ENCODE results near the gene TOR1AIP2. TPM values are rescaled to one million over a fixed set of nuclear protein-coding genes. Genes with fewer than 3 reads are reported as not detected.

Gene TOR1AIP2
- total RNA-seq, 1 experiment from 2014 or later = 142 TPM

DNA sequence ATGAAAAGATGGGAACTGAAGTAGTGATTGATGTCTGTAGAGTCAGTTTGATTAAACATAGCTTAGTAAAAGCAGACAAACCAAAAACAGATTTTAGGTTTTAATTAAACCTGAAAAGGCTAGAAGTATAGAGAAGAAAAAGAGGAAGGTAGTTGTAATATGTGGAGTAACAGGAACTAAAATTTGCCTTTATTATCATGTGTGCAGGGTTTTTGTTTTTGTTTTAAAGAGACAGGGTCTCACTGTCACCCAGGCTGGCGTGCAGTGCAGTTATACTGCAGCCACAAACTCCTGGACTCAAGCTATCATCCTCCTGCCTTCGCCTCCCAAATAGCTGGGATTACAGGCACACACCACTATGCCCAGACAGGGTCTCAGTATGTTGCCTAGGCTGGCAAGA, 10.5 kb upstream of the TOR1AIP2 start:
- no peaks in the 10 kb centered on the region for H3F3A ChIP-seq (ENCODE audit: insufficient read depth, low read depth)
- no peak overlapping the region for H3K27ac ChIP-seq
- CTCF ChIA-PET = no interaction called here
- no peaks in the 10 kb centered on the region; the same call in 1 of the 2 replicates for H3K36me3 ChIP-seq (ENCODE audit: low read depth)
- no peak for DNase-seq
- no peak overlapping the region for H3K4me2 ChIP-seq
- peaks cover 23% of the 10 kb centered on the region for H3K79me2 ChIP-seq (ENCODE audit: low read depth)
- intact Hi-C loops (cut with micrococcal nuclease; ENCODE audit: unreplicated experiment) = no loop called here
- H2AFZ ChIP-seq = no peak overlapping the region
- BruUV-seq (replicated peaks) = no TSS peak
- peaks cover 10% of the 10 kb centered on the region for H3K4me1 ChIP-seq (replicated peaks; ENCODE audit: insufficient read depth)
- POLR2A ChIA-PET (ENCODE audit: unreplicated experiment) = no interaction called here
- no peaks in the 10 kb centered on the region for H3K27me3 ChIP-seq (ENCODE audit: insufficient read depth, low read depth)
- H3K9me3 ChIP-seq (ENCODE audit: insufficient read depth, low read depth) = no peaks in the 10 kb centered on the region
- H3K4me3 ChIP-seq = no peak overlapping the region
- H3K9me2 ChIP-seq (ENCODE audit: insufficient read depth) = no peaks in the 10 kb centered on the region
- TF ChIP-seq EZH2 (IDR thresholded peaks at IDR 0.05; ENCODE audit: low read depth) (no peak), CTCF (conservative IDR thresholded peaks at IDR 0.05) (no peak)
- H4K20me1 ChIP-seq (ENCODE audit: insufficient read depth) = no peaks in the 10 kb centered on the region

DNA sequence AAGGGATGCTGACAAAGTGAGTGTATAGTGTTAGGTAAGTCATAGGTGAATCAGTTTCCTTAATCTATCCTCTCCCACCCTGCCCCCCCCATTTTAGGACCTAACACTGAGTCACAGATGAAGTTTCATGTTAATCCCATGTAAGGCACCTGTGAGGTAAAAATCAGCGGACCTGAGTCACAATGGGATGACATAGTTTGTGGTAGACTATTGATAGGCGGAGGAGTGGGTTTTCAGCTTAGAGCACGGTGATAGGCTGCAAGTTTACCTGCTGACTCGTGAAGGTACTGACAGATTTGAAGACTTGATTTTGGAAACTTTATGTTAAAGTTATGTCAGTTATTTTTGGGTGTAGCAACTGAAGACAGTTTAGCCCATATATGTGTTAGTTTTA, 6.1 kb upstream of the TOR1AIP2 start:
- ChIA-PET CTCF (interaction anchor here (0.7 kb wide), 1 partner anchor 277 kb away, joined by 3 read pairs; no protein-coding TSS in a partner anchor), POLR2A (ENCODE audit: unreplicated experiment) (interaction anchor here (0.5 to 0.6 kb wide), 2 partner anchors 250 to 1004 kb away, joined by 3 to 6 read pairs; no protein-coding TSS in a partner anchor)
- Histone ChIP-seq H3K4me1 (replicated peaks; ENCODE audit: insufficient read depth) (peaks cover 21% of the 10 kb centered on the region), H3K36me3 (ENCODE audit: low read depth) (no peaks in the 10 kb centered on the region; the same call in 1 of the 2 replicates), H3K27me3 (ENCODE audit: insufficient read depth, low read depth) (no peaks in the 10 kb centered on the region), H3K79me2 (ENCODE audit: low read depth) (peaks cover 35% of the 10 kb centered on the region), H3K9me3 (ENCODE audit: insufficient read depth, low read depth) (no peaks in the 10 kb centered on the region), H3K4me2 (peak overlapping the region; percentile 97), H3F3A (ENCODE audit: insufficient read depth, low read depth) (peaks cover 11% of the 10 kb centered on the region; the same call in 1 of the 2 replicates), H4K20me1 (ENCODE audit: insufficient read depth) (no peaks in the 10 kb centered on the region), H3K27ac (peak overlapping the region; percentile 90), H2AFZ (peak overlapping the region; percentile 83; the same call in 1 of the 2 replicates), H3K4me3 (peak overlapping the region; percentile 92), H3K9me2 (ENCODE audit: insufficient read depth) (no peaks in the 10 kb centered on the region)
- intact Hi-C loops (cut with micrococcal nuclease; ENCODE audit: unreplicated experiment) = loop anchor here (2.0 kb wide), 1 partner anchor 285 kb away; no protein-coding TSS in a partner anchor
- peak in 1 of 2 experiments; percentile 78 for DNase-seq
- BruUV-seq (replicated peaks) = no TSS peak
- TF ChIP-seq EZH2 (IDR thresholded peaks at IDR 0.05; ENCODE audit: low read depth) (no peak), CTCF (conservative IDR thresholded peaks at IDR 0.05) (no peak)

GRCh38 chr1:179883040-179883744, 5.6 kb upstream of the TOR1AIP2 start:
- no peaks in the 10 kb centered on the region for H3K9me2 ChIP-seq (ENCODE audit: insufficient read depth)
- H3F3A ChIP-seq (ENCODE audit: insufficient read depth, low read depth) = peaks cover 11% of the 10 kb centered on the region; the same call in 1 of the 2 replicates
- H3K4me2 ChIP-seq = peak overlapping the region; percentile 97
- peak overlapping the region; percentile 83 for H2AFZ ChIP-seq
- TF ChIP-seq CTCF (conservative IDR thresholded peaks at IDR 0.05) (no peak; the same call in 1 of the 2 replicates), EZH2 (IDR thresholded peaks at IDR 0.05; ENCODE audit: low read depth) (no peak)
- peak overlapping the region; percentile 92 for H3K4me3 ChIP-seq
- peak overlapping the region; percentile 90 for H3K27ac ChIP-seq
- CTCF ChIA-PET = interaction anchor here (0.7 kb wide), 1 partner anchor 277 kb away, joined by 3 read pairs; no protein-coding TSS in a partner anchor
- no peaks in the 10 kb centered on the region; the same call in 1 of the 2 replicates for H3K36me3 ChIP-seq (ENCODE audit: low read depth)
- H4K20me1 ChIP-seq (ENCODE audit: insufficient read depth) = no peaks in the 10 kb centered on the region
- peaks cover 35% of the 10 kb centered on the region for H3K79me2 ChIP-seq (ENCODE audit: low read depth)
- no peak for DNase-seq
- POLR2A ChIA-PET (ENCODE audit: unreplicated experiment) = interaction anchor here (0.6 to 1.1 kb wide), 2 partner anchors 271 to 1004 kb away, joined by 3 to 6 read pairs; partner anchors contain the start of gene QSOX1
- TSS peak; percentile 48 for BruUV-seq (replicated peaks)
- H3K4me1 ChIP-seq (replicated peaks; ENCODE audit: insufficient read depth) = peaks cover 21% of the 10 kb centered on the region
- H3K27me3 ChIP-seq (ENCODE audit: insufficient read depth, low read depth) = no peaks in the 10 kb centered on the region
- H3K9me3 ChIP-seq (ENCODE audit: insufficient read depth, low read depth) = no peaks in the 10 kb centered on the region
- intact Hi-C loops (cut with micrococcal nuclease; ENCODE audit: unreplicated experiment) = loop anchor here (2.0 kb wide), 1 partner anchor 286 kb away; no protein-coding TSS in a partner anchor

Measured in PC-9 (cell line).